GM12801 (cell line): ENCODE results near the gene SLC7A14.

Experiments used
- CTCF ChIP-seq: IDR thresholded peaks from one replicate; pipeline ENCODE4 v1.5.1; 2011; ENCODE audit warnings: control low read depth; ENCODE audit not compliant: insufficient read length; ENCODE audit errors: extremely low read depth

The SLC7A14 gene

GRCh38 chr3:170496868-170497140 lies 89.1 kb downstream of the SLC7A14 start:
- TF ChIP-seq CTCF, result no peak

- no peak for TF ChIP-seq CTCF
Observed at GRCh38 chr3:170496026-170496867, 89.6 kb downstream of the SLC7A14 start.

- TF ChIP-seq CTCF, result no peak
Observed at GRCh38 chr3:170494766-170495165, 91.1 kb downstream of the SLC7A14 start.

- no peak for TF ChIP-seq CTCF
Observed at GRCh38 chr3:170493712-170494182, 92.1 kb downstream of the SLC7A14 start.

GRCh38 chr3:170491901-170492300 lies 94.0 kb downstream of the SLC7A14 start:
- no peak for TF ChIP-seq CTCF

GRCh38 chr3:170490828-170491560 lies 94.9 kb downstream of the SLC7A14 start:
- TF ChIP-seq CTCF, result no peak

GRCh38 chr3:170488802-170489201 lies 97.1 kb downstream of the SLC7A14 start:
- TF ChIP-seq CTCF, result no peak
